Transverse colon (tissue), 4 donors: ENCODE measurements around the gene APBA1.

Experiments used
- CTCF ChIP-seq, 5 experiments: fragments of 200-600 bp in 3 of 5; fragments of 450-650 bp in 2 of 5; sonication (generic) in 3 of 5; IDR thresholded peaks; 1 replicate in 2 of 5; 2 replicates in 3 of 5; pipeline ENCODE4 v1.5.1; 2016 to 2017; ENCODE audit warnings: antibody characterized with exemption in 5 of 5, inconsistent platforms in 3 of 5, mild to moderate bottlenecking in 2 of 5, moderate library complexity in 1 of 5
- POLR2A ChIP-seq: fragments of 450-650 bp; IDR thresholded peaks from one replicate; pipeline ENCODE4 v1.6.1; 2016; ENCODE audit warnings: antibody characterized with exemption, mild to moderate bottlenecking, moderate library complexity
- POLR2AphosphoS5 ChIP-seq, 3 donors: sonication (generic); formaldehyde crosslinking; IDR thresholded peaks; one replicate each; pipeline ENCODE4 v1.6.1; 2016; ENCODE audit warnings: antibody characterized with exemption in 3 of 3

GRCh38 chr9:69519470-69520240, 152.5 kb downstream of the APBA1 start:
- TF ChIP-seq POLR2A (no peak), CTCF (IDR thresholded peaks at IDR 0.05) (no peak), POLR2AphosphoS5 (IDR thresholded peaks at IDR 0.05) (no peak)
